GM12878 (cell line): ENCODE measurements around the gene TMEM182. TPM values are rescaled to one million over a fixed set of nuclear protein-coding genes. Genes with fewer than 3 reads are reported as not detected.

Source experiments
- ATAC-seq: fragments of 200-7000 bp; cut with Tn5 transposase; 3 replicates; pipeline ENCODE4 v1.9.1; 2020; ENCODE audit warnings: mild to moderate bottlenecking, moderate library complexity
- BruUV-seq: library from RNA; stranded (reverse); fragments of 400-500 nt; replicated peaks from 2 replicates; lab custom pipeline; 2021; lab: Mats Ljungman, UMichigan
- CTCF ChIA-PET: fragments of 300-600 bp; sonication (Branson Sonifier 250); formaldehyde crosslinking; extraction: SDS; loops from one replicate; lab custom pipeline; 2021; ENCODE audit warnings: inconsistent platforms; lab: Yijun Ruan, JAX
- POLR2A ChIA-PET: fragments of 350-600 bp; formaldehyde crosslinking; extraction: SDS; loops from one replicate; lab custom pipeline; 2021; ENCODE audit warnings: inconsistent platforms; lab: Charles Lee
- RAD21 ChIA-PET: fragments of 300-600 bp; sonication (Branson Sonifier 250); formaldehyde crosslinking; loops from one replicate; lab custom pipeline; 2023; ENCODE audit warnings: antibody characterized with exemption; ENCODE audit not compliant: unreplicated experiment; lab: Charles Lee
- SMC1A ChIA-PET: fragments of 300-600 bp; sonication (Branson Sonifier 250); formaldehyde crosslinking; loops from one replicate; lab custom pipeline; 2023; ENCODE audit not compliant: unreplicated experiment, uncharacterized antibody; lab: Charles Lee
- DNase-seq: peaks from one replicate; pipeline ENCODE4 v3.0.0-alpha.2; 2011; ENCODE audit warnings: low read depth, low spot score
- FAIRE-seq: peaks from 3 replicates; lab custom pipeline; 2011; peaks lifted over from hg19 to GRCh38; lab: Jason Lieb, UNC
- H2AFZ ChIP-seq: 2 replicates; pipeline ENCODE4 v1.6.0; 2011; ENCODE audit warnings: low read depth, low read length, control low read depth; ENCODE audit not compliant: control insufficient read depth
- H3K27ac ChIP-seq: 2 replicates; pipeline ENCODE4 v1.5.1; 2011; ENCODE audit warnings: control low read depth; ENCODE audit not compliant: control insufficient read depth, insufficient read depth
- H3K27me3 ChIP-seq, 2 experiments: replicated peaks in 1 of 2; 2 replicates each; pipeline versions ENCODE4 v1.6.0 to v1.6.1; 2011; ENCODE audit warnings: low read length in 1 of 2; ENCODE audit not compliant: control insufficient read depth in 2 of 2, insufficient read depth in 2 of 2
- H3K36me3 ChIP-seq, 2 experiments: 2 replicates each; pipeline ENCODE4 v1.5.1; 2011; ENCODE audit warnings: low read length in 1 of 2; ENCODE audit not compliant: control insufficient read depth in 2 of 2, insufficient read depth in 2 of 2
- H3K4me1 ChIP-seq: 2 replicates; pipeline ENCODE4 v1.6.1; 2011; ENCODE audit warnings: mild to moderate bottlenecking, low read length, moderate library complexity, mixed read lengths; ENCODE audit not compliant: control insufficient read depth, insufficient read depth
- H3K4me2 ChIP-seq: 2 replicates; pipeline ENCODE4 v1.6.0; 2011; ENCODE audit warnings: control low read depth; ENCODE audit not compliant: control insufficient read depth, insufficient read depth
- H3K4me3 ChIP-seq: fragments of 200-600 bp; sonication (generic); 2 replicates; pipeline ENCODE4 v1.5.1; 2016
- H3K79me2 ChIP-seq: 2 replicates; pipeline ENCODE4 v1.6.0; 2011; ENCODE audit warnings: low read length; ENCODE audit not compliant: control insufficient read depth, insufficient read depth
- H3K9ac ChIP-seq: 2 replicates; pipeline ENCODE4 v1.8.0; 2011; ENCODE audit warnings: low read length, control low read depth, mixed read lengths; ENCODE audit not compliant: control insufficient read depth, insufficient read depth
- H3K9me3 ChIP-seq: replicated peaks from 3 replicates; pipeline ENCODE4 v1.5.1; 2011; ENCODE audit warnings: mild to moderate bottlenecking, low read length; ENCODE audit not compliant: control insufficient read depth, insufficient read depth
- H4K20me1 ChIP-seq: 2 replicates; pipeline ENCODE4 v1.6.0; 2011; ENCODE audit not compliant: control insufficient read depth, insufficient read depth
- ASH2L ChIP-seq: fragments of 300-600, 200-600 bp; sonication (generic); IDR thresholded peaks from 2 replicates; pipeline ENCODE4 v1.6.1; 2017; ENCODE audit warnings: low read depth, mild to moderate bottlenecking, borderline replicate concordance
- ATF7 ChIP-seq: fragments of 450-650 bp; IDR thresholded peaks from 2 replicates; pipeline ENCODE4 v1.6.1; 2016; ENCODE audit warnings: low read depth, mild to moderate bottlenecking
- BACH1 ChIP-seq: fragments of 450-650 bp; IDR thresholded peaks from 2 replicates; pipeline ENCODE4 v1.6.1; 2017; ENCODE audit warnings: mild to moderate bottlenecking, borderline replicate concordance
- BMI1 ChIP-seq: fragments of 450-650 bp; IDR thresholded peaks from 2 replicates; pipeline ENCODE4 v1.6.1; 2016; ENCODE audit warnings: mild to moderate bottlenecking, moderate library complexity, borderline replicate concordance
- BRCA1 ChIP-seq: IDR thresholded peaks from 2 replicates; pipeline ENCODE4 v1.6.1; 2011; ENCODE audit warnings: low read depth, low read length, improper control_type of control experiment
- E2F8 ChIP-seq: fragments of 450-650 bp; IDR thresholded peaks from 2 replicates; pipeline ENCODE4 v1.6.1; 2018; ENCODE audit warnings: mild to moderate bottlenecking, low read depth, moderate library complexity; ENCODE audit not compliant: partially characterized antibody
- ETV6 ChIP-seq, 2 experiments: fragments of 450-650 bp in 1 of 2; IDR thresholded peaks in 1 of 2; conservative IDR thresholded peaks in 1 of 2; 2 replicates each; pipeline ENCODE4 v1.6.1; 2014; ENCODE audit warnings: antibody characterized with exemption in 1 of 2, borderline replicate concordance in 1 of 2, low read depth in 1 of 2, mild to moderate bottlenecking in 1 of 2, moderate library complexity in 1 of 2
- MEF2A ChIP-seq: IDR thresholded peaks from 2 replicates; pipeline ENCODE4 v1.6.1; 2011; ENCODE audit warnings: low read depth, mild to moderate bottlenecking, low read length, moderate library complexity; ENCODE audit not compliant: insufficient read depth
- NBN ChIP-seq: fragments of 450-650 bp; IDR thresholded peaks from 2 replicates; pipeline ENCODE4 v1.6.1; 2016
- PAX8 ChIP-seq: fragments of 450-650 bp; IDR thresholded peaks from 2 replicates; pipeline ENCODE4 v1.6.1; 2017; ENCODE audit warnings: mild to moderate bottlenecking, moderate library complexity
- POLR2AphosphoS2 ChIP-seq: IDR thresholded peaks from 2 replicates; pipeline ENCODE4 v1.6.1; 2011; ENCODE audit warnings: low read depth, mild to moderate bottlenecking, low read length, improper control_type of control experiment, moderate library complexity
- ZBED1 ChIP-seq: IDR thresholded peaks from 2 replicates; pipeline ENCODE4 v1.6.1; 2016; ENCODE audit warnings: borderline replicate concordance
- ZNF384 ChIP-seq: IDR thresholded peaks from 2 replicates; pipeline ENCODE4 v1.6.1; 2012; ENCODE audit warnings: low read depth, mild to moderate bottlenecking, low read length, improper control_type of control experiment, borderline replicate concordance
- WGBS: methylation state at CpG from one replicate; pipeline ENCODE4 v1.1.6; 2016; ENCODE audit warnings: low lambda C conversion rate; ENCODE audit not compliant: insufficient replicate concordance, insufficient coverage; ENCODE audit errors: missing lambda C conversion rate; 5-methylcytosine and 5-hydroxymethylcytosine counted together
- in situ Hi-C: fragments of 300-500 bp; cut with MboI; formaldehyde crosslinking; loops from 9 replicates; pipeline ENCODE4 v1.14.3; 2018; ENCODE audit warnings: mixed read lengths
- intact Hi-C: fragments of 100-400 bp; cut with micrococcal nuclease; formaldehyde crosslinking; loops from one replicate; pipeline ENCODE4 v1.14.2; 2022; ENCODE audit not compliant: unreplicated experiment
- polyA plus RNA-seq, 11 experiments: library from polyadenylated mRNA; depleted of rRNA in 4 of 11; unstranded in 6 of 11; stranded (reverse) in 5 of 11; fragments of >200 nt; fragmentation: Nextera tagmentation in 4 of 11; fragmentation: Illumina TruSeq in 1 of 11; extraction: Ambion mirVana in 4 of 11; extraction: Trizol in 1 of 11; gene quantifications; 1 replicate in 1 of 11; 2 replicates in 10 of 11; pipeline versions ENCODE4 v1.2.1 to v1.2.3, GENCODE V29; 2011 to 2016; ENCODE audit warnings: inconsistent platforms in 2 of 11, missing spikeins in 2 of 11, low read depth in 1 of 11
- total RNA-seq, 4 experiments: library from RNA; depleted of rRNA in 3 of 4; stranded (reverse); fragments of >200 nt in 3 of 4; fragmentation: Illumina TruSeq in 1 of 4; extraction: Trizol in 1 of 4; gene quantifications; 2 replicates each; pipeline versions ENCODE4 v1.2.1 to v1.2.3, GENCODE V29; 2013 to 2021

TMEM182 gene
- total and polyA plus RNA-seq, 10 of the 15 experiments (the other 5 are each of a cell fraction or from before 2014, with no cell fraction given): 1.8 to 5.4 (median 3.1) TPM

- no peaks in the 10 kb centered on the region for H3K9me3 ChIP-seq
- ATAC-seq: no peak
- DNase-seq: no peak
- in situ Hi-C loops: no loop called here
- no peaks in the 10 kb centered on the region for H3K36me3 ChIP-seq
- ChIA-PET SMC1A (no interaction called here), CTCF (interaction anchor here (1.7 kb wide), 1 partner anchor 36 kb away, joined by 7 read pairs; no protein-coding TSS in a partner anchor), POLR2A (no interaction called here), RAD21 (no interaction called here)
- H2AFZ ChIP-seq: no peak overlapping the region
- 93% methylated on average over 8 of the region's 8 CpGs for WGBS
- no peak overlapping the region for H3K27ac ChIP-seq
- H3K4me3 ChIP-seq: no peak overlapping the region
- intact Hi-C loops: no loop called here
- H3K27me3 ChIP-seq: no peaks in the 10 kb centered on the region
- H4K20me1 ChIP-seq: no peaks in the 10 kb centered on the region
- FAIRE-seq: no peak
- no peak overlapping the region for H3K9ac ChIP-seq
- BruUV-seq: no TSS peak
- H3K4me2 ChIP-seq: no peak overlapping the region
- no peaks in the 10 kb centered on the region for H3K79me2 ChIP-seq
- TF ChIP-seq E2F8: no peak
- no peak for TF ChIP-seq ZNF384
- TF ChIP-seq BMI1: no peak
- no peak for TF ChIP-seq ETV6 (conservative IDR thresholded peaks at IDR 0.05 in 1 of 2, IDR thresholded peaks at IDR 0.05 in 1 of 2; ENCODE audit: borderline replicate concordance in 1 of 2, low read depth in 1 of 2)
- no peak for TF ChIP-seq PAX8
- no peak for TF ChIP-seq ZBED1
- TF ChIP-seq BRCA1: no peak
- no peak for TF ChIP-seq ATF7
- TF ChIP-seq ASH2L: no peak
- TF ChIP-seq BACH1: no peak
- no peak for TF ChIP-seq NBN
- no peak for TF ChIP-seq POLR2AphosphoS2
- TF ChIP-seq MEF2A: no peak
- H3K4me1 ChIP-seq: no peaks in the 10 kb centered on the region
These were observed 27.0 kb downstream of the TMEM182 start for GRCh38 chr2:102788885-102789260.
